H1 (cell line): ENCODE measurements around the gene TRIM38. TPM values are rescaled to one million over a fixed set of nuclear protein-coding genes. Genes with fewer than 3 reads are reported as not detected.
A peak's percentile ranks its signal among the peaks of the same experiment; 100 is the strongest.

Experiments
- CTCF ChIA-PET: fragments of 300-600 bp; sonication (Branson Sonifier 250); formaldehyde crosslinking; loops from one replicate; lab custom pipeline; 2021; ENCODE audit not compliant: partially characterized antibody; lab: Charles Lee
- POLR2A ChIA-PET: fragments of 300-600 bp; sonication (Branson Sonifier 250); formaldehyde crosslinking; loops from one replicate; lab custom pipeline; 2021; ENCODE audit warnings: inconsistent platforms; ENCODE audit not compliant: partially characterized antibody; lab: Charles Lee
- DNase-seq, 2 experiments: peaks; one replicate each; pipeline versions ENCODE4 v3.0.0 to v3.0.0-alpha.2; 2010 to 2022; ENCODE audit warnings: low spot score in 2 of 2, low read depth in 1 of 2, mixed read lengths in 1 of 2
- FAIRE-seq: peaks from 2 replicates; lab custom pipeline; 2011; peaks lifted over from hg19 to GRCh38; lab: Jason Lieb, UNC
- H2AFZ ChIP-seq: 2 replicates; pipeline ENCODE4 v1.8.1; 2012; ENCODE audit warnings: low read length, inconsistent platforms
- H2AK5ac ChIP-seq: 2 replicates; pipeline ENCODE4 v1.6.1; 2013; ENCODE audit warnings: low read depth, low read length
- H2BK120ac ChIP-seq: replicated peaks from 2 replicates; pipeline ENCODE3; 2013; ENCODE audit warnings: low read depth, low read length, inconsistent platforms
- H2BK12ac ChIP-seq: 2 replicates; pipeline ENCODE4 v1.6.1; 2013; ENCODE audit warnings: low read depth, low read length
- H2BK15ac ChIP-seq: 2 replicates; pipeline ENCODE4 v1.6.1; 2013; ENCODE audit warnings: low read length
- H2BK20ac ChIP-seq: 2 replicates; pipeline ENCODE4 v1.6.1; 2013; ENCODE audit warnings: low read length
- H2BK5ac ChIP-seq: 2 replicates; pipeline ENCODE4 v1.6.1; 2013; ENCODE audit warnings: low read depth, low read length
- H3K14ac ChIP-seq: 2 replicates; pipeline ENCODE4 v1.6.1; 2013; ENCODE audit warnings: inconsistent platforms; ENCODE audit not compliant: insufficient read length
- H3K18ac ChIP-seq: 2 replicates; pipeline ENCODE4 v1.6.1; 2013; ENCODE audit warnings: low read length; ENCODE audit errors: extremely low read depth
- H3K23ac ChIP-seq: 2 replicates; pipeline ENCODE4 v1.6.1; 2013; ENCODE audit warnings: inconsistent platforms; ENCODE audit not compliant: insufficient read length
- H3K23me2 ChIP-seq: 2 replicates; pipeline ENCODE4 v1.6.1; 2013; ENCODE audit warnings: low read depth, low read length
- H3K27ac ChIP-seq: 2 replicates; pipeline ENCODE4 v1.6.1; 2011; ENCODE audit warnings: low read depth, low read length, inconsistent platforms
- H3K27me3 ChIP-seq, 4 experiments: replicated peaks in 1 of 4; 1 replicate in 1 of 4; 2 replicates in 3 of 4; pipeline versions ENCODE4 v1.6.1 to v1.8.1; 2011 to 2013; ENCODE audit warnings: low read length in 3 of 4, mild to moderate bottlenecking in 3 of 4, inconsistent platforms in 2 of 4, mixed read lengths in 2 of 4, moderate library complexity in 1 of 4; ENCODE audit not compliant: control insufficient read depth in 3 of 4, insufficient read depth in 3 of 4; ENCODE audit errors: extremely low read depth in 1 of 4
- H3K36me3 ChIP-seq, 4 experiments: 2 replicates each; pipeline versions ENCODE4 v1.6.1 to v1.8.1; 2011 to 2013; ENCODE audit warnings: mild to moderate bottlenecking in 4 of 4, low read length in 3 of 4, moderate library complexity in 2 of 4, control low read depth in 1 of 4, inconsistent platforms in 1 of 4; ENCODE audit not compliant: insufficient read depth in 4 of 4, control insufficient read depth in 2 of 4
- H3K4ac ChIP-seq: replicated peaks from 2 replicates; pipeline ENCODE3; 2013; ENCODE audit warnings: low read length, low read depth, mixed read lengths, inconsistent platforms; ENCODE audit not compliant: insufficient read length
- H3K4me1 ChIP-seq, 4 experiments: replicated peaks in 1 of 4; 1 replicate in 1 of 4; 2 replicates in 3 of 4; pipeline versions ENCODE4 v1.6.1 to v1.8.1; 2011 to 2013; ENCODE audit warnings: low read length in 3 of 4, inconsistent platforms in 2 of 4, mixed read lengths in 1 of 4; ENCODE audit not compliant: insufficient read depth in 4 of 4, control insufficient read depth in 3 of 4
- H3K4me2 ChIP-seq, 2 experiments: 2 replicates each; pipeline versions ENCODE4 v1.6.1 to v1.8.1; 2011 to 2013; ENCODE audit warnings: low read depth in 2 of 2, low read length in 2 of 2, control low read depth in 1 of 2, inconsistent platforms in 1 of 2, mild to moderate bottlenecking in 1 of 2; ENCODE audit not compliant: insufficient read depth in 1 of 2
- H3K4me3 ChIP-seq, 4 experiments: fragments of 200-600, 300-600 bp in 1 of 4; sonication (generic), shearing (Covaris generic), sonication (Bioruptor Twin) in 1 of 4; 2 replicates each; pipeline versions ENCODE4 v1.5.1 to v1.8.1; 2011 to 2016; ENCODE audit warnings: low read length in 4 of 4, low read depth in 3 of 4, control low read depth in 2 of 4, inconsistent platforms in 2 of 4, mild to moderate bottlenecking in 2 of 4, mixed read lengths in 1 of 4, moderate library complexity in 1 of 4; ENCODE audit not compliant: insufficient read depth in 2 of 4; ENCODE audit errors: extremely low read depth in 1 of 4
- H3K56ac ChIP-seq: replicated peaks from 2 replicates; pipeline ENCODE3; 2013; ENCODE audit warnings: low read depth, mild to moderate bottlenecking, mixed read lengths, low read length, inconsistent platforms; ENCODE audit not compliant: insufficient read length
- H3K79me1 ChIP-seq: 2 replicates; pipeline ENCODE4 v1.6.1; 2013; ENCODE audit warnings: low read depth, low read length, control low read depth
- H3K79me2 ChIP-seq, 2 experiments: 2 replicates each; pipeline versions ENCODE4 v1.6.1 to v1.8.1; 2012 to 2013; ENCODE audit warnings: low read length in 2 of 2, mild to moderate bottlenecking in 2 of 2, inconsistent platforms in 1 of 2; ENCODE audit not compliant: insufficient read depth in 2 of 2, control insufficient read depth in 1 of 2
- H3K9ac ChIP-seq, 4 experiments: replicated peaks in 1 of 4; 1 replicate in 1 of 4; 2 replicates in 3 of 4; pipeline versions ENCODE4 v1.6.1 to v1.8.1; 2011 to 2013; ENCODE audit warnings: low read depth in 3 of 4, low read length in 3 of 4, control low read depth in 2 of 4, mild to moderate bottlenecking in 2 of 4, moderate library complexity in 2 of 4, inconsistent platforms in 1 of 4; ENCODE audit errors: extremely low read depth in 1 of 4
- H3K9me3 ChIP-seq, 2 experiments: 2 replicates each; pipeline versions ENCODE4 v1.6.1 to v1.8.1; 2012 to 2013; ENCODE audit warnings: mild to moderate bottlenecking in 2 of 2, moderate library complexity in 2 of 2, control low read depth in 1 of 2, inconsistent platforms in 1 of 2, low read depth in 1 of 2, low read length in 1 of 2, mixed read lengths in 1 of 2; ENCODE audit not compliant: insufficient read depth in 2 of 2
- H4K20me1 ChIP-seq, 2 experiments: replicated peaks in 1 of 2; 2 replicates each; pipeline versions ENCODE3 to v1.8.1; 2011 to 2013; ENCODE audit warnings: inconsistent platforms in 2 of 2, low read length in 2 of 2, mild to moderate bottlenecking in 1 of 2; ENCODE audit not compliant: insufficient read depth in 2 of 2, control insufficient read depth in 1 of 2
- H4K5ac ChIP-seq: 2 replicates; pipeline ENCODE4 v1.6.1; 2013; ENCODE audit warnings: low read length, low read depth, mixed read lengths, inconsistent platforms; ENCODE audit not compliant: insufficient read length
- H4K8ac ChIP-seq: 2 replicates; pipeline ENCODE4 v1.8.0; 2013; ENCODE audit warnings: mild to moderate bottlenecking, moderate library complexity, low read length, inconsistent platforms; ENCODE audit not compliant: insufficient read depth; ENCODE audit errors: extremely low read depth
- H4K91ac ChIP-seq: replicated peaks from 2 replicates; pipeline ENCODE3; 2013; ENCODE audit warnings: low read length, mixed read lengths, inconsistent platforms; ENCODE audit not compliant: insufficient read length
- CBX5 ChIP-seq: fragments of 300-800, 300-1000 bp; sonication (generic); IDR thresholded peaks from 2 replicates; pipeline ENCODE4 v1.7.1; 2016; ENCODE audit warnings: antibody characterized with exemption, low read length, low read depth
- CREB1 ChIP-seq: IDR thresholded peaks from 2 replicates; pipeline ENCODE4 v1.6.1; 2012; ENCODE audit warnings: inconsistent platforms
- CTCF ChIP-seq, 3 experiments: IDR thresholded peaks; 1 replicate in 2 of 3; 2 replicates in 1 of 3; pipeline versions ENCODE4 v1.5.1 to v1.6.1; 2011; ENCODE audit warnings: low read length in 3 of 3, mild to moderate bottlenecking in 3 of 3, inconsistent platforms in 2 of 3, low read depth in 1 of 3, moderate library complexity in 1 of 3; ENCODE audit not compliant: insufficient read depth in 1 of 3; ENCODE audit errors: control extremely low read depth in 1 of 3
- JUND ChIP-seq: IDR thresholded peaks from 2 replicates; pipeline ENCODE4 v1.6.1; 2011; ENCODE audit warnings: mild to moderate bottlenecking, improper control_type of control experiment, low read length
- RFX5 ChIP-seq: IDR thresholded peaks from 2 replicates; pipeline ENCODE4 v1.6.1; 2011; ENCODE audit warnings: low read depth, low read length, improper control_type of control experiment, borderline replicate concordance
- SRF ChIP-seq: IDR thresholded peaks from 2 replicates; pipeline ENCODE4 v1.6.1; 2011; ENCODE audit warnings: mild to moderate bottlenecking, low read depth, low read length, moderate library complexity
- TAF7 ChIP-seq: optimal IDR thresholded peaks from 2 replicates; pipeline ENCODE3; 2011; ENCODE audit warnings: low read depth, mild to moderate bottlenecking, inconsistent platforms, low read length, moderate library complexity, borderline replicate concordance
- TBP ChIP-seq: IDR thresholded peaks from 2 replicates; pipeline ENCODE4 v1.6.1; 2011; ENCODE audit warnings: low read depth, low read length, improper control_type of control experiment
- TCF12 ChIP-seq: IDR thresholded peaks from 2 replicates; pipeline ENCODE4 v1.6.1; 2011; ENCODE audit warnings: low read depth, mild to moderate bottlenecking, low read length
- ZNF274 ChIP-seq: IDR thresholded peaks from 2 replicates; pipeline ENCODE4 v1.7.0; 2012; ENCODE audit warnings: low read length, borderline replicate concordance; ENCODE audit errors: extremely low read depth
- WGBS, 2 experiments: shearing (Covaris generic) in 1 of 2; methylation state at CpG; one replicate each; pipeline versions ENCODE4 v1.1.6 to v1.1.7; 2013 to 2015; ENCODE audit warnings: low lambda C conversion rate in 2 of 2, mixed read lengths in 2 of 2, inconsistent platforms in 1 of 2, low coverage in 1 of 2, missing lambda C conversion rate in 1 of 2; ENCODE audit not compliant: insufficient replicate concordance in 2 of 2, insufficient coverage in 1 of 2, insufficient read length in 1 of 2; ENCODE audit errors: extremely low coverage in 1 of 2, missing lambda C conversion rate in 1 of 2; 5-methylcytosine and 5-hydroxymethylcytosine counted together
- polyA plus RNA-seq, 7 experiments: library from polyadenylated mRNA; depleted of rRNA in 3 of 7; stranded (reverse) in 5 of 7; unstranded in 2 of 7; fragments of >200 nt in 5 of 7; fragments of 200-250 nt in 2 of 7; gene quantifications; 1 replicate in 5 of 7; 2 replicates in 1 of 7; 4 replicates in 1 of 7; pipeline versions ENCODE4 v1.2.1 to v1.2.3, GENCODE V29; 2011 to 2013; ENCODE audit warnings: missing spikeins in 2 of 7, mixed read lengths in 2 of 7
- total RNA-seq: library from RNA; stranded (reverse); fragmentation: NEBNext Ultra II Directional; extraction: Animal tissue kit (Norgen Biotek cat#: 25700); gene quantifications from 2 replicates; pipeline ENCODE4 v1.2.1, GENCODE V29; 2021

The TRIM38 gene
- total and polyA plus RNA-seq, 2 of the 8 experiments (the other 6 are each of a cell fraction or from before 2014, with no cell fraction given) = 0.43 to 0.56 TPM

- Histone ChIP-seq H3K27me3 (no peaks in the 10 kb centered on the region), H3K23ac (no peak overlapping the region), H3K27ac (peak overlapping the region; percentile 96), H3K4me1 (peaks cover 2 to 18% (median 13%) of the 10 kb centered on the region in 4 experiments; a peak in 5 of 7 replicates), H3K36me3 (no peaks in the 10 kb centered on the region), H3K9me3 (no peaks in the 10 kb centered on the region), H3K18ac (peak overlapping the region; percentile 79), H3K14ac (no peak overlapping the region), H2AFZ (no peak overlapping the region), H2BK15ac (no peak overlapping the region), H4K91ac (no peak overlapping the region), H3K56ac (peak overlapping the region; percentile 73), H3K9ac (peak overlapping the region; percentile 95 to 98 (median 96)), H3K79me1 (no peaks in the 10 kb centered on the region), H3K4me3 (peak overlapping the region; percentile 81 to 95 (median 92)), H4K5ac (peak overlapping the region; percentile 60), H3K4ac (no peak overlapping the region), H2AK5ac (no peak overlapping the region), H3K79me2 (no peaks in the 10 kb centered on the region), H2BK5ac (peak overlapping the region; percentile 82), H2BK20ac (no peak overlapping the region), H3K23me2 (peaks cover 13% of the 10 kb centered on the region), H3K4me2 (peak overlapping the region; percentile 81 to 90), H2BK12ac (no peak overlapping the region), H4K20me1 (peaks cover 0 to 4% of the 10 kb centered on the region in 2 experiments), H4K8ac (peak overlapping the region; percentile 88; the same call in 1 of the 2 replicates), H2BK120ac (no peak overlapping the region)
- FAIRE-seq (peak; percentile 74), DNase-seq (peak; percentile 82 to 88)
- CTCF ChIA-PET = interaction anchor here (0.9 to 1.9 kb wide), 9 partner anchors 9 to 164 kb away, joined by 3 to 7 read pairs (median 3); partner anchors contain the start of gene HFE
- WGBS, 2 experiments = 1% methylated on average over 44 of the region's 44 CpGs; no CpG with 5 or more reads in 1 of the 2 experiments
- POLR2A ChIA-PET = interaction anchor here (0.6 to 43.5 kb wide), 59 partner anchors 7 to 1863 kb away, joined by 3 to 1982 read pairs (median 14); partner anchors contain the start of gene HFE
- TF ChIP-seq TCF12 (peak; percentile 70; the same call in 1 of the 2 replicates), RFX5 (no peak), JUND (peak; percentile 86), ZNF274 (no peak), TBP (peak; percentile 98), SRF (no peak), CREB1 (peak; percentile 89), CBX5 (no peak), CTCF (IDR thresholded peaks at IDR 0.05; ENCODE audit: control extremely low read depth in 1 of 3, insufficient read depth in 1 of 3, low read depth in 1 of 3, low read length in 3 of 3) (no peak), TAF7 (peak; percentile 99)
Observed at GRCh38 chr6:26031595-26032339, 69.2 kb downstream of the TRIM38 start.
